Body of pancreas (tissue), 4 donors: Measurements from ENCODE around the gene SNRPA1.

Source experiments
- CTCF ChIP-seq, 7 experiments: fragments of 450-650 bp in 4 of 7; fragments of 200-600 bp in 3 of 7; sonication (generic) in 3 of 7; IDR thresholded peaks; one replicate each; pipeline ENCODE4 v1.5.1; 2016 to 2019; ENCODE audit warnings: antibody characterized with exemption in 7 of 7
- POLR2A ChIP-seq, 3 donors: fragments of 450-650 bp; IDR thresholded peaks; one replicate each; pipeline ENCODE4 v1.6.1; 2016; ENCODE audit warnings: antibody characterized with exemption in 3 of 3, mild to moderate bottlenecking in 2 of 3

- TF ChIP-seq CTCF (IDR thresholded peaks at IDR 0.05) (no peak), POLR2A (IDR thresholded peaks at IDR 0.05) (no peak)
Observed at GRCh38 chr15:101255615-101256241, 39.3 kb downstream of the SNRPA1 start.
